Prostate gland (tissue), 2 donors: ENCODE data around the gene FAM3B. TPM values are rescaled to one million over a fixed set of nuclear protein-coding genes. Genes with fewer than 3 reads are reported as not detected.

Source experiments
- DNase-seq: peaks from one replicate; pipeline ENCODE4 v3.0.0-alpha.2; 2019; ENCODE audit warnings: low spot score
- H3K27ac ChIP-seq, 2 donors: fragments of 200-600 bp; sonication (generic); 2 replicates each; pipeline ENCODE4 v1.5.1; 2017 to 2019
- H3K27me3 ChIP-seq: fragments of 200-600 bp; sonication (generic); replicated peaks from 2 replicates; pipeline ENCODE4 v1.5.1; 2019; ENCODE audit not compliant: insufficient read depth
- H3K36me3 ChIP-seq, 2 donors: fragments of 200-600 bp; sonication (generic); 1 replicate in 1 of 2; 2 replicates in 1 of 2; pipeline versions ENCODE4 v1.5.1 to v1.8.1; 2017 to 2019
- H3K4me1 ChIP-seq: fragments of 200-600 bp; sonication (generic); replicated peaks from 2 replicates; pipeline ENCODE4 v1.5.1; 2019
- H3K4me3 ChIP-seq, 2 donors: fragments of 200-600 bp; sonication (generic); 2 replicates each; pipeline ENCODE4 v1.5.1; 2017 to 2019
- H3K9me3 ChIP-seq: fragments of 200-600 bp; sonication (generic); 2 replicates; pipeline ENCODE4 v1.5.1; 2017
- POLR2A ChIP-seq: fragments of 450-650 bp; IDR thresholded peaks from one replicate; pipeline ENCODE4 v1.6.1; 2016; ENCODE audit warnings: antibody characterized with exemption, mild to moderate bottlenecking
- POLR2AphosphoS5 ChIP-seq: sonication (generic); formaldehyde crosslinking; IDR thresholded peaks from one replicate; pipeline ENCODE4 v1.6.1; 2017; ENCODE audit warnings: antibody characterized with exemption
- WGBS: methylation state at CpG from one replicate; pipeline ENCODE4 v1.1.5; 2018; 5-methylcytosine and 5-hydroxymethylcytosine counted together
- intact Hi-C: fragments of 100-400 bp; cut with DNase I; formaldehyde crosslinking; loops from one replicate; pipeline ENCODE4 v1.14.2; 2022
- total RNA-seq, 2 donors: library from RNA; depleted of rRNA; stranded (reverse); fragments of >200 nt; gene quantifications; one replicate each; pipeline ENCODE4 v1.1.0, GENCODE V29; 2016
- TF ChIP-seq, protein P1 (sequence below), 4 experiments: fragments of 200-600 bp in 2 of 4; fragments of 450-650 bp in 2 of 4; sonication (generic) in 2 of 4; IDR thresholded peaks; 1 replicate in 3 of 4; 2 replicates in 1 of 4; pipeline ENCODE4 v1.5.1; 2016 to 2019; ENCODE audit warnings: antibody characterized with exemption in 4 of 4, mild to moderate bottlenecking in 2 of 4, moderate library complexity in 2 of 4

FAM3B gene
- total RNA-seq, 2 donors from 2014 or later = 19.4 to 63.6 TPM

DNA sequence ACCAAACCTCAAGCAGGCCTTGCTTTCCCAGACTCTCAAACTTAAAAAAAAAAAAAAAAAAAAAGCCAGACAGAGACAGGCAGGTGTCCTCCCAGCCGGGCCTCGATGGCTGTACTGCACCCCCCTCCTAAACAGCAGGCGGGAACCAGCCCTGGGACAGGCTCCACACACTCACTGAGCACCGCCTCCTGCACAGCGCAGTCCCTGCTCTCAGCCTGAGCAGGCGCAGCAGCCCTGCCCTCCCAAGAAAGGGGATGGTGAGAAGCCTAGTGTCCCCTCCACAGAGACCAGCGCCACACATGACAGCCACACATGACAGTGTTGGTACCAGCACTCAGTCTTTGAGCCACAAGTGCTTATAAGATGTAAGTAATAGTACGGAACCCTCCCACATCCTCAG, 57.2 kb downstream of the FAM3B start:
- no peak for DNase-seq
- intact Hi-C loops = no loop called here
- 84% methylated on average over 8 of the region's 8 CpGs for WGBS
- Histone ChIP-seq H3K27me3 (no peaks in the 10 kb centered on the region), H3K9me3 (no peaks in the 10 kb centered on the region), H3K4me1 (no peaks in the 10 kb centered on the region), H3K4me3 (no peak overlapping the region), H3K36me3 (no peaks in the 10 kb centered on the region), H3K27ac (no peak overlapping the region)
- TF ChIP-seq POLR2AphosphoS5 = no peak

DNA sequence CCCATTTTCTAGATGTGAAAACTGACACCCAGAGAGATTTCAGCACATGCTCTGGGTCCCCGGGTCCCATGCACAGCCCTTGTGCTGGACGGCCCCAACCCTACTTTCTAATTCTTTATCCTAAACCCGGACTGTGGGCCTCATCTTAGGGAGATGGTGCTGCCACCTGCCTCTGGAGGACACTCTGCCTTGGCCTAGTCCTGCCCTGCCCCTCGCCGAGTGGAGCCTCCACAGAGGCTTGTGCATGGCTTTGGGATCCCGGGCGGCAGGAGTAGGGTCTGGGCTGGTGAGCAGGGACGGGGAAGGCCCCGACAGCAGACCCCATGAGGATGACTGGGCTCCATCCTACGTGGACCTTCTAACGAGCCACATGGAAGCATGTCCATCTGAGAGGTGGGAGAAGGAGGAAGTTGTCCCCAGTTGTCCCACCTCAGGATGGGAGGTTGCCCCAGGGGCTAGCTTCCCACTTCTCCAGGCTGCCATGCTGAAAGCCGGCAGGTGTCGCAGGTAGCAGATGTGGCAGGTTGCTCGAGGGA, 57.6 kb downstream of the FAM3B start:
- no peaks in the 10 kb centered on the region for H3K9me3 ChIP-seq
- DNase-seq = no peak
- H3K27me3 ChIP-seq = no peaks in the 10 kb centered on the region
- no peaks in the 10 kb centered on the region for H3K36me3 ChIP-seq
- H3K4me1 ChIP-seq = no peaks in the 10 kb centered on the region
- no peak overlapping the region for H3K27ac ChIP-seq
- no peak overlapping the region for H3K4me3 ChIP-seq
- TF ChIP-seq POLR2A = no peak
- TF ChIP-seq, protein P1, sequence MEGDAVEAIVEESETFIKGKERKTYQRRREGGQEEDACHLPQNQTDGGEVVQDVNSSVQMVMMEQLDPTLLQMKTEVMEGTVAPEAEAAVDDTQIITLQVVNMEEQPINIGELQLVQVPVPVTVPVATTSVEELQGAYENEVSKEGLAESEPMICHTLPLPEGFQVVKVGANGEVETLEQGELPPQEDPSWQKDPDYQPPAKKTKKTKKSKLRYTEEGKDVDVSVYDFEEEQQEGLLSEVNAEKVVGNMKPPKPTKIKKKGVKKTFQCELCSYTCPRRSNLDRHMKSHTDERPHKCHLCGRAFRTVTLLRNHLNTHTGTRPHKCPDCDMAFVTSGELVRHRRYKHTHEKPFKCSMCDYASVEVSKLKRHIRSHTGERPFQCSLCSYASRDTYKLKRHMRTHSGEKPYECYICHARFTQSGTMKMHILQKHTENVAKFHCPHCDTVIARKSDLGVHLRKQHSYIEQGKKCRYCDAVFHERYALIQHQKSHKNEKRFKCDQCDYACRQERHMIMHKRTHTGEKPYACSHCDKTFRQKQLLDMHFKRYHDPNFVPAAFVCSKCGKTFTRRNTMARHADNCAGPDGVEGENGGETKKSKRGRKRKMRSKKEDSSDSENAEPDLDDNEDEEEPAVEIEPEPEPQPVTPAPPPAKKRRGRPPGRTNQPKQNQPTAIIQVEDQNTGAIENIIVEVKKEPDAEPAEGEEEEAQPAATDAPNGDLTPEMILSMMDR (IDR thresholded peaks at IDR 0.05) = no peak
- TF ChIP-seq POLR2AphosphoS5 = no peak
- WGBS = 97% methylated on average over 14 of the region's 14 CpGs
- intact Hi-C loops = no loop called here

DNA sequence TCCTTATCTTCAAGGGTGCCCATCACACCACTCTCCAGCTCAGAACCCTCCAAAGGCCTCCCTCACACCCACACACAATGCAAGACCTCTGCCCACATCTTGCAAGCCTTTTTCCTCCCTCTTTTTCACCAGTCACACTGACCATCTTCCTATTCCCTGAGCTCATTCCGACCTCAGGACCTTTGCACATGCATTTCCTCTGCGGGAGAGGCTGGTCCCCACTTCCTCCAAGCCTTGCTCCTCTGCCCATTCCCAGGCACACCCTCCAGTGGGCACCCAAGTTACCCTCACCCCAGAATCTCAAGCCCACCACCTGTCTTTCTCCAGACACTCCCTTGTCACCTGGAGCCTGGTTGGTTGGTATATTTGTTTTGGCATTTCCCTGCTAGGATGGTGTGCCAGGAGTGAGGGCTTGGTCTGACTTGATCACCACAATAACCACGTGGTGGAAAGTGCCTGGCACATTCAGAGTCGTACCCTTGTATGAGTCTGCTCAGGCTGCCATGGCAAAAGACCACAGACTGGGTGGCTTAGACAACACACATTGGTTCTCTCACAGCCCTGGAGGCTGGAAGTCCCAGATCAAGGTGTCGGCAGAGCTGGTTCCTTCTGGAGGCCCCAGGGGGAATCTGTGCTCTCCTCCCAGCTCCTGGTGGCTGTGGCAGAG, 58.4 kb downstream of the FAM3B start:
- WGBS = 81% methylated on average over 5 of the region's 5 CpGs
- H3K27me3 ChIP-seq = no peaks in the 10 kb centered on the region

DNA sequence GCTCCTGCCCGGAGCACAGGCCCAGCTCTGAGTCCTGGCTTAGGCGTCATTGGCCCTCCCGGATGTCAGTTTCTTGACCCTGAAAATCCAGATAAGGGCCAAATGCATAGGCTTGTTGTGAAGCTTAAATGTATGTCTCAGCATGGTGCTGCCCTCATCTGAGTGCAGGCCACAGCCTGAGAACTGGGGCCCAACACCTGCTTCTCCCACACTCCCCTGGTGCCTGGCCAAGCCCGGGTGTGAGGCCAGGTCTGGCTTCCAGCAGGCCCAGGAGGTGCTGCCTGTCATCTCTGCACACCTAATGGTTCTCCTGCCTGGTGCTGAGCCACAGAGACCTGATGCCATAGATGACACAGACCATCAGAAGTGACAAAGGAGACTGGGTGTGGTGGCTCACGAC, 59.3 kb downstream of the FAM3B start:
- H3K27ac ChIP-seq = no peak overlapping the region
- TF ChIP-seq POLR2AphosphoS5 (no peak), POLR2A (no peak)
- TF ChIP-seq, protein P1 (IDR thresholded peaks at IDR 0.05) = no peak
- no peaks in the 10 kb centered on the region for H3K36me3 ChIP-seq
- intact Hi-C loops = no loop called here
- H3K27me3 ChIP-seq = no peaks in the 10 kb centered on the region
- no peaks in the 10 kb centered on the region for H3K9me3 ChIP-seq
- DNase-seq = no peak
- H3K4me3 ChIP-seq = no peak overlapping the region
- no peaks in the 10 kb centered on the region for H3K4me1 ChIP-seq
- WGBS = 84% methylated on average over 5 of the region's 5 CpGs

More for the DNA sequence above, 58.4 kb downstream of the FAM3B start:
- no peak for DNase-seq
- Histone ChIP-seq H3K9me3 (no peaks in the 10 kb centered on the region), H3K27ac (no peak overlapping the region), H3K4me1 (no peaks in the 10 kb centered on the region), H3K4me3 (no peak overlapping the region), H3K36me3 (no peaks in the 10 kb centered on the region)
- intact Hi-C loops = no loop called here
- no peak for TF ChIP-seq POLR2AphosphoS5
- TF ChIP-seq, protein P1 (IDR thresholded peaks at IDR 0.05) = no peak
- no peak for TF ChIP-seq POLR2A

DNA sequence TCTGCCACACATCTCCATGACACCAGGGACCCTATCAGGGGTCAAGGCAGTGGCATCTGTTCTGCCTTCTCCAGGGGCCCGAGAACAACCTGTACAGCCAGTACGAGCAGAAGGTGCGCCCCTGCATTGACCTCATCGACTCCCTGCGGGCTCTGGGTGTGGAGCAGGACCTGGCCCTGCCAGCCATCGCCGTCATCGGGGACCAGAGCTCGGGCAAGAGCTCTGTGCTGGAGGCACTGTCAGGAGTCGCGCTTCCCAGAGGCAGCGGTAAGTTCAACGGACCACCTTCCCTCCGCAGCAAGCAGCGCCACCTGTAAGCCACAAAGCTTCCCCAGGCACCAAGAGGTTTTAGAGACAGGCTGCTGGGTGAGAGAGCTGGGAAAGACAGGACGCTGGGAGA, 61.1 kb downstream of the FAM3B start:
- no peaks in the 10 kb centered on the region for H3K9me3 ChIP-seq
- WGBS = 91% methylated on average over 16 of the region's 16 CpGs
- no peak overlapping the region for H3K4me3 ChIP-seq
- H3K27ac ChIP-seq = no peak overlapping the region
- TF ChIP-seq POLR2AphosphoS5 = no peak
- TF ChIP-seq, protein P1 (IDR thresholded peaks at IDR 0.05) = no peak
- TF ChIP-seq POLR2A = no peak
- H3K4me1 ChIP-seq = no peaks in the 10 kb centered on the region
- no peaks in the 10 kb centered on the region for H3K27me3 ChIP-seq
- DNase-seq = no peak
- intact Hi-C loops = no loop called here
- H3K36me3 ChIP-seq = no peaks in the 10 kb centered on the region
